HG03354 (cell line): ENCODE data around the gene ZNF83.
"Not testable (repeated sequence)": the region's sequence is repeated elsewhere in the genome, so short reads cannot be mapped to it uniquely, and the experiment has no call there.

Experiments used
- ATAC-seq: cut with Tn5 transposase; IDR thresholded peaks from one replicate; pipeline ENCODE4 v1.9.1; 2021; ENCODE audit warnings: mild to moderate bottlenecking; ENCODE audit not compliant: unreplicated experiment, poor library complexity, severe bottlenecking

Gene ZNF83

GRCh38 chr19:52646571-52647217 is 8.5 kb upstream of the ZNF83 start:
- no peak for ATAC-seq

- ATAC-seq = no peak
Observed at GRCh38 chr19:52640916-52641315, 2.8 kb upstream of the ZNF83 start.

GRCh38 chr19:52639996-52640395 is 1.8 kb upstream of the ZNF83 start:
- ATAC-seq = no peak

GRCh38 chr19:52638601-52639000 is 446 bp upstream of the ZNF83 start:
- peak; percentile 25 for ATAC-seq

GRCh38 chr19:52635786-52636570 is 2.2 kb downstream of the ZNF83 start:
- ATAC-seq = no peak

- ATAC-seq = not testable (repeated sequence)
Observed at GRCh38 chr19:52627441-52627840, 10.7 kb downstream of the ZNF83 start.

GRCh38 chr19:52626915-52627314 is 11.2 kb downstream of the ZNF83 start:
- ATAC-seq = no peak

GRCh38 chr19:52622261-52622660 is 15.9 kb downstream of the ZNF83 start:
- ATAC-seq = no peak

- no peak for ATAC-seq
Observed at GRCh38 chr19:52621376-52621775, 16.8 kb downstream of the ZNF83 start.

- no peak for ATAC-seq
Observed at GRCh38 chr19:52613299-52613906, 24.8 kb downstream of the ZNF83 start.

GRCh38 chr19:52603558-52604207 is 34.5 kb downstream of the ZNF83 start:
- no peak for ATAC-seq

GRCh38 chr19:52602941-52603340 is 35.2 kb downstream of the ZNF83 start:
- ATAC-seq = no peak

GRCh38 chr19:52601974-52602366 is 36.2 kb downstream of the ZNF83 start:
- ATAC-seq = not testable (repeated sequence)

- peak; percentile 94 for ATAC-seq
Observed at GRCh38 chr19:52601025-52601973, 36.9 kb downstream of the ZNF83 start.

GRCh38 chr19:52600639-52601024 is 37.5 kb downstream of the ZNF83 start:
- ATAC-seq = peak; percentile 27

- ATAC-seq = no peak
Observed at GRCh38 chr19:52599241-52599640, 38.9 kb downstream of the ZNF83 start.

GRCh38 chr19:52593441-52593840 is 44.7 kb downstream of the ZNF83 start:
- not testable (repeated sequence) for ATAC-seq

- no peak for ATAC-seq
Observed at GRCh38 chr19:52592301-52592700, 45.9 kb downstream of the ZNF83 start.

GRCh38 chr19:52590728-52591127 is 47.4 kb downstream of the ZNF83 start:
- ATAC-seq = no peak
